MM.1S (cell line): ENCODE data around the gene ZNF283.
"Not testable (repeated sequence)": the region's sequence is repeated elsewhere in the genome, so short reads cannot be mapped to it uniquely, and the experiment has no call there.

Experiments used
- DNase-seq: peaks from one replicate; pipeline ENCODE4 v3.0.0-alpha.2; 2015
- H2AFZ ChIP-seq: fragments of 300-600 bp; sonication (generic); 2 replicates; pipeline ENCODE4 v1.6.0; 2016; ENCODE audit warnings: antibody characterized with exemption, low read length
- H3F3A ChIP-seq: fragments of 300-600 bp; sonication (generic); 2 replicates; pipeline ENCODE4 v1.6.1; 2016; ENCODE audit warnings: mild to moderate bottlenecking, antibody characterized with exemption, low read length, moderate library complexity, mixed read lengths; ENCODE audit not compliant: insufficient read depth
- H3K27ac ChIP-seq: fragments of 300-600 bp; sonication (generic); 2 replicates; pipeline ENCODE4 v1.5.1; 2016; ENCODE audit warnings: mild to moderate bottlenecking, low read length
- H3K27me3 ChIP-seq: fragments of 300-600 bp; sonication (generic); replicated peaks from 2 replicates; pipeline ENCODE4 v1.6.0; 2016; ENCODE audit warnings: low read length; ENCODE audit not compliant: insufficient read depth
- H3K36me3 ChIP-seq: fragments of 300-600 bp; sonication (generic); replicated peaks from 2 replicates; pipeline ENCODE4 v1.6.1; 2016; ENCODE audit warnings: mild to moderate bottlenecking, low read length, mixed read lengths; ENCODE audit not compliant: insufficient read depth
- H3K4me1 ChIP-seq: fragments of 300-600 bp; sonication (generic); 2 replicates; pipeline ENCODE4 v1.6.1; 2016; ENCODE audit warnings: low read length, mixed read lengths
- H3K4me2 ChIP-seq: fragments of 300-600 bp; sonication (generic); 2 replicates; pipeline ENCODE4 v1.6.0; 2016; ENCODE audit warnings: low read depth, low read length
- H3K4me3 ChIP-seq: fragments of 300-600 bp; sonication (generic); 2 replicates; pipeline ENCODE4 v1.5.1; 2016; ENCODE audit warnings: low read length, mixed read lengths
- H3K79me2 ChIP-seq: fragments of 300-600 bp; sonication (generic); 2 replicates; pipeline ENCODE4 v1.6.1; 2016; ENCODE audit warnings: mixed run types, low read length, mixed read lengths
- H3K9ac ChIP-seq: fragments of 300-600 bp; sonication (generic); 2 replicates; pipeline ENCODE4 v1.6.1; 2016; ENCODE audit warnings: low read length, mixed read lengths
- H3K9me2 ChIP-seq: fragments of 300-600 bp; sonication (generic); replicated peaks from 2 replicates; pipeline ENCODE4 v1.6.1; 2016; ENCODE audit warnings: mild to moderate bottlenecking, low read length, mixed read lengths; ENCODE audit not compliant: insufficient read depth
- H3K9me3 ChIP-seq: fragments of 300-600 bp; sonication (generic); replicated peaks from 2 replicates; pipeline ENCODE4 v1.6.1; 2016; ENCODE audit warnings: mild to moderate bottlenecking, low read length, mixed read lengths; ENCODE audit not compliant: insufficient read depth
- H4K20me1 ChIP-seq: fragments of 300-600 bp; sonication (generic); 2 replicates; pipeline ENCODE4 v1.6.1; 2016; ENCODE audit warnings: mild to moderate bottlenecking, low read length, moderate library complexity, mixed read lengths; ENCODE audit not compliant: insufficient read depth
- CTCF ChIP-seq: fragments of 300-600 bp; sonication (generic); IDR thresholded peaks from 2 replicates; pipeline ENCODE4 v1.5.1; 2016; ENCODE audit warnings: antibody characterized with exemption, low read length, mixed read lengths
- EZH2 ChIP-seq: fragments of 300-600 bp; sonication (generic); optimal IDR thresholded peaks from 2 replicates; pipeline ENCODE3; 2017; ENCODE audit warnings: low read depth, mild to moderate bottlenecking, antibody characterized with exemption, low read length, mixed read lengths
- EZH2phosphoT487 ChIP-seq: fragments of 300-600 bp; sonication (generic); IDR thresholded peaks from 2 replicates; pipeline ENCODE4 v1.6.1; 2018; ENCODE audit warnings: antibody characterized with exemption, low read length

ZNF283 gene

GRCh38 chr19:43858174-43858573 is 31.1 kb downstream of the ZNF283 start:
- H3K4me1 ChIP-seq = no peaks in the 10 kb centered on the region
- H3K4me3 ChIP-seq = no peak overlapping the region
- no peak overlapping the region for H3K9ac ChIP-seq
- H3F3A ChIP-seq = no peaks in the 10 kb centered on the region
- no peak for TF ChIP-seq EZH2phosphoT487
- TF ChIP-seq CTCF = no peak
- no peak for TF ChIP-seq EZH2
- no peaks in the 10 kb centered on the region for H4K20me1 ChIP-seq
- DNase-seq = no peak
- no peaks in the 10 kb centered on the region for H3K79me2 ChIP-seq
- H3K36me3 ChIP-seq = no peaks in the 10 kb centered on the region
- H3K4me2 ChIP-seq = no peak overlapping the region
- no peaks in the 10 kb centered on the region for H3K9me2 ChIP-seq
- H3K27ac ChIP-seq = no peak overlapping the region
- no peak overlapping the region for H2AFZ ChIP-seq
- H3K27me3 ChIP-seq = no peaks in the 10 kb centered on the region
- H3K9me3 ChIP-seq = no peaks in the 10 kb centered on the region

- not testable (repeated sequence) for H3K4me2 ChIP-seq, H3K27ac ChIP-seq, H4K20me1 ChIP-seq, H3K9ac ChIP-seq, H3K27me3 ChIP-seq, H2AFZ ChIP-seq, H3K9me3 ChIP-seq, H3K9me2 ChIP-seq, H3F3A ChIP-seq, H3K79me2 ChIP-seq, DNase-seq, H3K4me1 ChIP-seq, H3K4me3 ChIP-seq, H3K36me3 ChIP-seq
Measured at GRCh38 chr19:43866923-43867322, 39.8 kb downstream of the ZNF283 start.

GRCh38 chr19:43872547-43873336 is 45.6 kb downstream of the ZNF283 start:
- Histone ChIP-seq H3K4me1 (no peaks in the 10 kb centered on the region), H4K20me1 (no peaks in the 10 kb centered on the region), H3K4me2 (no peak overlapping the region), H3K4me3 (no peak overlapping the region), H3K79me2 (no peaks in the 10 kb centered on the region), H3K36me3 (no peaks in the 10 kb centered on the region), H3K9me2 (no peaks in the 10 kb centered on the region), H3K9ac (no peak overlapping the region), H3K27ac (no peak overlapping the region), H2AFZ (no peak overlapping the region), H3F3A (no peaks in the 10 kb centered on the region), H3K27me3 (no peaks in the 10 kb centered on the region; the same call in 1 of the 2 replicates), H3K9me3 (no peaks in the 10 kb centered on the region; the same call in 1 of the 2 replicates)
- no peak for DNase-seq
- TF ChIP-seq EZH2 = no peak
- TF ChIP-seq CTCF = no peak
- TF ChIP-seq EZH2phosphoT487 = no peak

- no peaks in the 10 kb centered on the region for H3K9me2 ChIP-seq
- no peak overlapping the region for H3K9ac ChIP-seq
- no peak for TF ChIP-seq CTCF
- TF ChIP-seq EZH2phosphoT487 = no peak
- no peak for TF ChIP-seq EZH2
- H3K27me3 ChIP-seq = no peaks in the 10 kb centered on the region
- no peaks in the 10 kb centered on the region for H3K4me1 ChIP-seq
- no peak for DNase-seq
- H3K4me2 ChIP-seq = no peak overlapping the region
- no peaks in the 10 kb centered on the region for H3K9me3 ChIP-seq
- no peaks in the 10 kb centered on the region for H4K20me1 ChIP-seq
- H3K36me3 ChIP-seq = no peaks in the 10 kb centered on the region
- H3K79me2 ChIP-seq = no peaks in the 10 kb centered on the region
- no peak overlapping the region for H3K27ac ChIP-seq
- H2AFZ ChIP-seq = no peak overlapping the region
- H3F3A ChIP-seq = no peaks in the 10 kb centered on the region
- no peak overlapping the region for H3K4me3 ChIP-seq
Measured at GRCh38 chr19:43880483-43880882, 53.4 kb downstream of the ZNF283 start.
